Activated CD8-positive, alpha-beta memory T cell treated with anti-CD3 and anti-CD28 coated beads, Interleukin-2, amount 50 U/mL, for 1 hour (primary cell): ENCODE measurements around the gene FAM83D.
"Not testable (repeated sequence)": the region's sequence is repeated elsewhere in the genome, so short reads cannot be mapped to it uniquely, and the experiment has no call there.

Experiments
- DNase-seq: peaks from one replicate; pipeline ENCODE4 v3.0.0-alpha.2; 2020; ENCODE audit errors: extremely low read depth

FAM83D gene

GRCh38 chr20:38965264-38965663 lies 39.0 kb downstream of the FAM83D start:
- DNase-seq = no peak

GRCh38 chr20:38968090-38968489 lies 41.9 kb downstream of the FAM83D start:
- no peak for DNase-seq

GRCh38 chr20:38969708-38970107 lies 43.5 kb downstream of the FAM83D start:
- DNase-seq = no peak

GRCh38 chr20:38970302-38970701 lies 44.1 kb downstream of the FAM83D start:
- no peak for DNase-seq

- no peak for DNase-seq
Observed at GRCh38 chr20:38973107-38973506, 46.9 kb downstream of the FAM83D start.

- DNase-seq = no peak
Observed at GRCh38 chr20:38973645-38974044, 47.4 kb downstream of the FAM83D start.

- no peak for DNase-seq
Observed at GRCh38 chr20:38975539-38976120, 49.4 kb downstream of the FAM83D start.

GRCh38 chr20:38979434-38979833 lies 53.2 kb downstream of the FAM83D start:
- DNase-seq = no peak

- no peak for DNase-seq
Observed at GRCh38 chr20:38979842-38980241, 53.6 kb downstream of the FAM83D start.

- DNase-seq = no peak
Observed at GRCh38 chr20:38982291-38982690, 56.1 kb downstream of the FAM83D start.

GRCh38 chr20:38985060-38985459 lies 58.8 kb downstream of the FAM83D start:
- no peak for DNase-seq

GRCh38 chr20:38985603-38986170 lies 59.5 kb downstream of the FAM83D start:
- no peak for DNase-seq

- no peak for DNase-seq
Observed at GRCh38 chr20:38986663-38987062, 60.4 kb downstream of the FAM83D start.

GRCh38 chr20:38987777-38988176 lies 61.6 kb downstream of the FAM83D start:
- DNase-seq = no peak

GRCh38 chr20:38990728-38991127 lies 64.5 kb downstream of the FAM83D start:
- DNase-seq = no peak

GRCh38 chr20:38991814-38992704 lies 65.8 kb downstream of the FAM83D start:
- no peak for DNase-seq

- no peak for DNase-seq
Observed at GRCh38 chr20:38995536-38996044, 69.4 kb downstream of the FAM83D start.

- not testable (repeated sequence) for DNase-seq
Observed at GRCh38 chr20:38996866-38997265, 70.6 kb downstream of the FAM83D start.

GRCh38 chr20:38997622-38998021 lies 71.4 kb downstream of the FAM83D start:
- no peak for DNase-seq

- no peak for DNase-seq
Observed at GRCh38 chr20:38999217-38999616, 73.0 kb downstream of the FAM83D start.

GRCh38 chr20:38999965-39000910 lies 74.0 kb downstream of the FAM83D start:
- DNase-seq = no peak
